Measurements from ENCODE around the gene OR5AP2. TPM values are rescaled to one million over a fixed set of nuclear protein-coding genes. Genes with fewer than 3 reads are reported as not detected.

OR5AP2 gene
- total RNA-seq, 1 donor from 2014 or later = not detected

- H3K36me3 Mint-ChIP-seq (ENCODE audit: low read depth) = no peaks in the 10 kb centered on the region
- H3K4me1 Mint-ChIP-seq (ENCODE audit: low read depth) = no peaks in the 10 kb centered on the region
- no peak for TF ChIP-seq CTCF (IDR thresholded peaks at IDR 0.05)
- no peak overlapping the region for H3K4me3 Mint-ChIP-seq (ENCODE audit: unreplicated experiment)
- peaks cover 6% of the 10 kb centered on the region for H3K9me3 Mint-ChIP-seq (ENCODE audit: low read depth)
- H3K27ac Mint-ChIP-seq (ENCODE audit: unreplicated experiment) = no peak overlapping the region
- DNase-seq (ENCODE audit: low spot score) = no peak
- peaks cover 5% of the 10 kb centered on the region for H3K27me3 Mint-ChIP-seq (ENCODE audit: low read depth)
Measured at GRCh38 chr11:56637500-56637899, 4.7 kb downstream of the OR5AP2 start.

GRCh38 chr11:56636861-56637260 lies 5.4 kb downstream of the OR5AP2 start:
- Mint-ChIP-seq H3K27ac (ENCODE audit: unreplicated experiment) (no peak overlapping the region), H3K4me1 (ENCODE audit: low read depth) (no peaks in the 10 kb centered on the region), H3K36me3 (ENCODE audit: low read depth) (no peaks in the 10 kb centered on the region), H3K4me3 (ENCODE audit: unreplicated experiment) (no peak overlapping the region), H3K27me3 (ENCODE audit: low read depth) (peaks cover 5% of the 10 kb centered on the region), H3K9me3 (ENCODE audit: low read depth) (peaks cover 6% of the 10 kb centered on the region)
- no peak for TF ChIP-seq CTCF (IDR thresholded peaks at IDR 0.05)
- no peak for DNase-seq (ENCODE audit: low spot score)

DNA sequence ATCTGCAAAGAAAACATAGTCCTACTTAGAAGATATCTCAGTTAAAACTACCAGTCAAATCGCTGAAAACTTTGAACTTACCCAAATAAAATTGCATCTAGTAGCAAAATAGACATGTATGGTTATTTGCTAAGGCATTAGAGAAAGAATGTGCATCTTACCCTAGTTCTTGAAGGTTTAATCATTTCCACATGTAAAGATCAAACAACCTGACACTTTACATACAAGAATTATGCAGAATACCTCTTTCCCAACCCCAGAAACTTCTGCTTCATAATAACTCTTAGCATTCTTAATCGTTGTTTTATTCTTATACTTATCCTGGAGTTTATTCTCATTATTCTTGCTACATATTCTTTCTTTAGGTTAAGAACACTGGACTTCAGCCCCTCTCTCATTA lies 9.9 kb downstream of the OR5AP2 start:
- DNase-seq (ENCODE audit: low spot score) = no peak
- Mint-ChIP-seq H3K27ac (ENCODE audit: unreplicated experiment) (no peak overlapping the region), H3K36me3 (ENCODE audit: low read depth) (no peaks in the 10 kb centered on the region), H3K9me3 (ENCODE audit: low read depth) (no peaks in the 10 kb centered on the region), H3K4me3 (ENCODE audit: unreplicated experiment) (no peak overlapping the region), H3K4me1 (ENCODE audit: low read depth) (no peaks in the 10 kb centered on the region), H3K27me3 (ENCODE audit: low read depth) (peaks cover 8% of the 10 kb centered on the region)
- TF ChIP-seq CTCF (IDR thresholded peaks at IDR 0.05) = no peak

DNA sequence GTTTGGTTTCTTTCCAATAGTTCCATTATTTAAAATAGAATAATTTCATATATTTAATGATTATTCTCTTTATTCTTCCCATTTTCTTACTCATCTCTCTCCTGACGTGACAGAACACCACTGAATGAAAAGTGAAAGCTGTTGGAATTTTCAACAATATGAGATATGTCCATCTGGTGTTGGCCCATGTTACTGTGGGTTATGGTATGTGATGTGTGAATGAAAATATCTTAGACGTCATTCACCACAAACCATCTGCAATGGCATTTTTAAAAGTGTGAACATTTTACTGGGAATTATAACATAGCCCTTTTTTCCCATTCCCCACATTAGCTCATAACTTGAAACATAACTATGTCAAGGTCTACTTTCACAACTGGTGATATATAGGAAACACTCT lies 16.3 kb downstream of the OR5AP2 start:
- H3K4me1 Mint-ChIP-seq (ENCODE audit: low read depth) = peaks cover 3% of the 10 kb centered on the region
- no peak overlapping the region for H3K4me3 Mint-ChIP-seq (ENCODE audit: unreplicated experiment)
- H3K27me3 Mint-ChIP-seq (ENCODE audit: low read depth) = peaks cover 4% of the 10 kb centered on the region
- TF ChIP-seq CTCF (IDR thresholded peaks at IDR 0.05) = no peak
- H3K27ac Mint-ChIP-seq (ENCODE audit: unreplicated experiment) = no peak overlapping the region
- no peaks in the 10 kb centered on the region for H3K36me3 Mint-ChIP-seq (ENCODE audit: low read depth)
- no peaks in the 10 kb centered on the region for H3K9me3 Mint-ChIP-seq (ENCODE audit: low read depth)
- no peak for DNase-seq (ENCODE audit: low spot score)

- Mint-ChIP-seq H3K9me3 (ENCODE audit: low read depth) (no peaks in the 10 kb centered on the region), H3K27me3 (ENCODE audit: low read depth) (peaks cover 3% of the 10 kb centered on the region), H3K4me1 (ENCODE audit: low read depth) (peaks cover 3% of the 10 kb centered on the region), H3K4me3 (ENCODE audit: unreplicated experiment) (no peak overlapping the region), H3K36me3 (ENCODE audit: low read depth) (no peaks in the 10 kb centered on the region), H3K27ac (ENCODE audit: unreplicated experiment) (no peak overlapping the region)
- peak; percentile 73 for TF ChIP-seq CTCF (IDR thresholded peaks at IDR 0.05)
- DNase-seq (ENCODE audit: low spot score) = no peak
Measured at GRCh38 chr11:56624661-56625110, 17.6 kb downstream of the OR5AP2 start.
